H9 (cell line): ENCODE measurements around the gene SIK2. TPM values are rescaled to one million over a fixed set of nuclear protein-coding genes. Genes with fewer than 3 reads are reported as not detected.

Experiments
- DNase-seq: peaks from one replicate; pipeline ENCODE4 v3.0.0-alpha.2; 2017
- H2AFZ ChIP-seq: one replicate; pipeline ENCODE4 v1.6.1; 2013; ENCODE audit warnings: mild to moderate bottlenecking, low read length, control low read depth, moderate library complexity
- H2AK5ac ChIP-seq: 2 replicates; pipeline ENCODE4 v1.6.1; 2013; ENCODE audit warnings: low read length, control low read depth, mixed read lengths; ENCODE audit not compliant: insufficient read length
- H2BK120ac ChIP-seq: one replicate; pipeline ENCODE4 v1.6.1; 2013; ENCODE audit warnings: low read depth, mild to moderate bottlenecking, low read length, control low read depth, inconsistent platforms; ENCODE audit not compliant: poor library complexity, severe bottlenecking
- H2BK12ac ChIP-seq: 2 replicates; pipeline ENCODE4 v1.6.1; 2013; ENCODE audit warnings: low read length, control low read depth, mixed read lengths, low read depth; ENCODE audit not compliant: insufficient read length
- H2BK15ac ChIP-seq: 2 replicates; pipeline ENCODE4 v1.6.1; 2013; ENCODE audit warnings: low read depth, low read length, control low read depth
- H2BK20ac ChIP-seq: one replicate; pipeline ENCODE4 v1.6.1; 2013; ENCODE audit warnings: low read depth, mild to moderate bottlenecking, low read length, control low read depth, inconsistent platforms; ENCODE audit not compliant: poor library complexity, severe bottlenecking
- H2BK5ac ChIP-seq: 2 replicates; pipeline ENCODE4 v1.6.1; 2013; ENCODE audit warnings: low read length, control low read depth, mixed read lengths; ENCODE audit not compliant: insufficient read length
- H3K14ac ChIP-seq: 2 replicates; pipeline ENCODE4 v1.6.1; 2013; ENCODE audit warnings: low read length, control low read depth; ENCODE audit not compliant: insufficient read depth
- H3K18ac ChIP-seq: 2 replicates; pipeline ENCODE4 v1.6.1; 2013; ENCODE audit warnings: low read depth, mild to moderate bottlenecking, mixed read lengths, low read length, control low read depth; ENCODE audit not compliant: insufficient read length
- H3K23ac ChIP-seq: 2 replicates; pipeline ENCODE4 v1.6.1; 2013; ENCODE audit warnings: low read length, control low read depth, mixed read lengths, low read depth; ENCODE audit not compliant: insufficient read length
- H3K23me2 ChIP-seq: 2 replicates; pipeline ENCODE4 v1.6.1; 2013; ENCODE audit warnings: low read depth, mild to moderate bottlenecking, mixed read lengths, low read length, control low read depth; ENCODE audit not compliant: insufficient read length, poor library complexity, severe bottlenecking
- H3K27ac ChIP-seq: 2 replicates; pipeline ENCODE4 v1.5.1; 2013; ENCODE audit warnings: low read length, control low read depth, mixed read lengths, low read depth; ENCODE audit not compliant: insufficient read length
- H3K27me3 ChIP-seq: 2 replicates; pipeline ENCODE4 v1.6.1; 2013; ENCODE audit warnings: low read length, control low read depth, inconsistent platforms; ENCODE audit not compliant: insufficient read depth
- H3K4ac ChIP-seq: 2 replicates; pipeline ENCODE4 v1.6.1; 2013; ENCODE audit warnings: low read depth, mild to moderate bottlenecking, control low read depth, inconsistent platforms, low read length, moderate library complexity
- H3K4me1 ChIP-seq: 2 replicates; pipeline ENCODE4 v1.6.1; 2013; ENCODE audit warnings: low read length, control low read depth, inconsistent platforms; ENCODE audit not compliant: insufficient read depth
- H3K4me2 ChIP-seq: 2 replicates; pipeline ENCODE4 v1.6.1; 2013; ENCODE audit warnings: low read length, control low read depth, mixed read lengths; ENCODE audit not compliant: insufficient read length, insufficient read depth
- H3K56ac ChIP-seq: 2 replicates; pipeline ENCODE4 v1.6.1; 2013; ENCODE audit warnings: low read depth, mild to moderate bottlenecking, mixed read lengths, low read length, control low read depth; ENCODE audit not compliant: insufficient read length
- H3K79me1 ChIP-seq: 2 replicates; pipeline ENCODE4 v1.6.1; 2013; ENCODE audit warnings: low read depth, mild to moderate bottlenecking, moderate library complexity, low read length, control low read depth, inconsistent platforms; ENCODE audit not compliant: insufficient read depth, poor library complexity, severe bottlenecking
- H3K79me2 ChIP-seq: 2 replicates; pipeline ENCODE4 v1.6.1; 2013; ENCODE audit warnings: low read length, control low read depth, inconsistent platforms; ENCODE audit not compliant: insufficient read depth
- H3K9ac ChIP-seq: 2 replicates; pipeline ENCODE4 v1.6.1; 2013; ENCODE audit warnings: low read length, control low read depth, mixed read lengths; ENCODE audit not compliant: insufficient read length; ENCODE audit errors: extremely low read depth
- H3K9me3 ChIP-seq: one replicate; pipeline ENCODE4 v1.6.1; 2013; ENCODE audit warnings: low read depth, low read length, inconsistent platforms; ENCODE audit not compliant: control insufficient read depth
- H3T11ph ChIP-seq: one replicate; pipeline ENCODE4 v1.6.1; 2013; ENCODE audit warnings: mild to moderate bottlenecking, low read length, control low read depth, inconsistent platforms
- H4K20me1 ChIP-seq: one replicate; pipeline ENCODE4 v1.6.1; 2013; ENCODE audit not compliant: control insufficient read depth, insufficient read length, insufficient read depth
- H4K5ac ChIP-seq: 2 replicates; pipeline ENCODE4 v1.6.1; 2013; ENCODE audit warnings: low read depth, mild to moderate bottlenecking, mixed read lengths, low read length, control low read depth; ENCODE audit not compliant: insufficient read length
- H4K8ac ChIP-seq: replicated peaks from 2 replicates; pipeline ENCODE4 v1.6.1; 2013; ENCODE audit warnings: low read length, control low read depth, mixed read lengths, low read depth; ENCODE audit not compliant: insufficient read length
- H4K91ac ChIP-seq: 2 replicates; pipeline ENCODE4 v1.6.1; 2013; ENCODE audit warnings: low read depth, mild to moderate bottlenecking, moderate library complexity, mixed read lengths, low read length, control low read depth; ENCODE audit not compliant: insufficient read length
- H3K27ac Mint-ChIP-seq, 3 experiments: 2 replicates in 2 of 3; 3 replicates in 1 of 3; pipeline ENCODE4 v1.8.0; 2020 to 2021; ENCODE audit warnings: mixed read lengths in 3 of 3, mild to moderate bottlenecking in 1 of 3, moderate library complexity in 1 of 3
- H3K27me3 Mint-ChIP-seq: 2 replicates; pipeline ENCODE4 v1.8.0; 2021; ENCODE audit warnings: low read depth, mild to moderate bottlenecking, moderate library complexity, mixed read lengths
- H3K36me3 Mint-ChIP-seq, 3 experiments: 2 replicates in 2 of 3; 3 replicates in 1 of 3; pipeline ENCODE4 v1.8.0; 2020 to 2021; ENCODE audit warnings: low read depth in 3 of 3, mixed read lengths in 3 of 3; ENCODE audit not compliant: insufficient read depth in 1 of 3
- H3K4me1 Mint-ChIP-seq, 2 experiments: 2 replicates each; pipeline ENCODE4 v1.8.0; 2020; ENCODE audit warnings: mixed read lengths in 2 of 2
- H3K4me3 Mint-ChIP-seq, 2 experiments: 2 replicates in 1 of 2; 3 replicates in 1 of 2; pipeline ENCODE4 v1.8.0; 2020 to 2021; ENCODE audit warnings: mild to moderate bottlenecking in 2 of 2, mixed read lengths in 2 of 2, moderate library complexity in 1 of 2
- H3K9me3 Mint-ChIP-seq, 2 experiments: 2 replicates in 1 of 2; 3 replicates in 1 of 2; pipeline ENCODE4 v1.8.0; 2020; ENCODE audit warnings: mild to moderate bottlenecking in 2 of 2, mixed read lengths in 2 of 2, moderate library complexity in 1 of 2
- CTCF ChIP-seq: fragments of 200-600 bp; sonication (generic); conservative IDR thresholded peaks from 3 replicates; pipeline ENCODE4 v1.8.0; 2021; ENCODE audit warnings: antibody characterized with exemption, mild to moderate bottlenecking
- WGBS: extraction: QIAGEN DNeasy Blood & Tissue Kit; methylation state at CpG from one replicate; pipeline ENCODE4 v1.1.7; 2013; ENCODE audit warnings: missing lambda C conversion rate, low lambda C conversion rate, mixed read lengths; ENCODE audit not compliant: insufficient read length; ENCODE audit errors: extremely low coverage; 5-methylcytosine and 5-hydroxymethylcytosine counted together
- total RNA-seq: library from RNA; stranded (reverse); gene quantifications from 2 replicates; pipeline ENCODE4 v1.2.1, GENCODE V29; 2021

SIK2 gene
- total RNA-seq, 1 experiment from 2014 or later, result 7.5 TPM

GRCh38 chr11:111641339-111642015 is 39.2 kb downstream of the SIK2 start:
- H3K23me2 ChIP-seq, result no peaks in the 10 kb centered on the region
- no peak for TF ChIP-seq CTCF
- no peak overlapping the region for H3K27ac ChIP-seq
- no peaks in the 10 kb centered on the region for H3K9me3 ChIP-seq
- no peak overlapping the region for H2AFZ ChIP-seq
- no peak overlapping the region for H2BK12ac ChIP-seq
- no peak overlapping the region for H4K5ac ChIP-seq
- WGBS, result no CpG with 5 or more reads among the region's 2 CpGs
- H3K27me3 Mint-ChIP-seq, result no peaks in the 10 kb centered on the region
- no peak overlapping the region for H4K91ac ChIP-seq
- no peak overlapping the region for H2BK120ac ChIP-seq
- no peak overlapping the region for H3K56ac ChIP-seq
- H3K4me1 Mint-ChIP-seq, result peaks cover 23 to 35% of the 10 kb centered on the region in 2 experiments
- H3K14ac ChIP-seq, result no peak overlapping the region
- H3K4me3 Mint-ChIP-seq, result no peak overlapping the region
- DNase-seq, result no peak
- H3K18ac ChIP-seq, result no peak overlapping the region
- H3K9me3 Mint-ChIP-seq, result no peaks in the 10 kb centered on the region
- no peak overlapping the region for H2AK5ac ChIP-seq
- peaks cover 0 to 4% (median 3%) of the 10 kb centered on the region in 3 experiments; a peak in 3 of 7 replicates for H3K36me3 Mint-ChIP-seq
- H4K20me1 ChIP-seq, result no peaks in the 10 kb centered on the region
- 0 out of 7 replicates have a peak overlapping the region, but pooled peaks of 1 of the 3 experiments have one; percentile 87 for H3K27ac Mint-ChIP-seq
- H3K79me1 ChIP-seq, result no peaks in the 10 kb centered on the region
- no peak overlapping the region for H2BK5ac ChIP-seq
- H3T11ph ChIP-seq, result no peak overlapping the region
- H3K4ac ChIP-seq, result no peak overlapping the region
- H3K4me2 ChIP-seq, result no peak overlapping the region
- H2BK20ac ChIP-seq, result no peak overlapping the region
- peaks cover 11% of the 10 kb centered on the region for H3K4me1 ChIP-seq
- H3K9ac ChIP-seq, result no peak overlapping the region
- no peak overlapping the region for H2BK15ac ChIP-seq
- H3K27me3 ChIP-seq, result no peaks in the 10 kb centered on the region
- no peaks in the 10 kb centered on the region for H3K79me2 ChIP-seq
- H4K8ac ChIP-seq, result no peak overlapping the region
- H3K23ac ChIP-seq, result no peak overlapping the region
